ENCODE measurements around the gene MRPL52.

- TF ChIP-seq EZH2 (IDR thresholded peaks at IDR 0.05) (no peak), POLR2AphosphoS5 (IDR thresholded peaks at IDR 0.05; ENCODE audit: borderline replicate concordance, low read depth, low read length) (no peak), FOXP2 (optimal IDR thresholded peaks at IDR 0.05; ENCODE audit: control extremely low read depth, extremely low read length, insufficient read depth) (no peak)
These were observed 33.5 kb upstream of the MRPL52 start for GRCh38 chr14:22796087-22796707.

Data from SK-N-MC (cell line).